Ovary (tissue), 3 donors: ENCODE results near the gene EVI5.

ENCODE experiments used
- EP300 ChIP-seq: sonication (generic); formaldehyde crosslinking; IDR thresholded peaks from one replicate; pipeline ENCODE4 v1.6.1; 2017; ENCODE audit warnings: antibody characterized with exemption
- TF ChIP-seq, protein P1 (sequence below), 3 donors: fragments of 450-650 bp in 2 of 3; fragments of 200-600 bp in 1 of 3; IDR thresholded peaks; one replicate each; pipeline versions ENCODE4 v1.5.1 to v1.8.0; 2016 to 2022; ENCODE audit warnings: antibody characterized with exemption in 3 of 3, mild to moderate bottlenecking in 1 of 3
- donor health status: DM: no; HTN: no; CAD: no.

DNA sequence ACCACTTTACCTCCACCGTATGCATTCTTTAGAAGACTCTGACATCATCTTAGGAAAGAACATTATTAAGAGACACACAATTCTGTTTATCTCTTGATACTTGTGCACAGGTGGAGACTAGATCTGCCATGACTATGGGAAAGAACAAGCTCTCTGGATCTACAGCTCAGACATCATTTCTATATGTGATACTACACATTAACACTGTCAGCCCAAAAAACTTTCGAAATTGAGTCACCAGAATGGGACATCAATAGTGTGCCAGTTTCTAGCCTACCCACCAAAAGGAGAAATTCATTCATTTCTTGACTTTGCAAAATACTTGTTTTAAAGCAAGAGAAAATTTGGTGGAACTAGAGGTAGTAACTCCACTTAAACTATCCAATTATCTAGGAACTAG lies 6.0 kb upstream of the EVI5 start:
- no peak for TF ChIP-seq EP300
- TF ChIP-seq, protein P1, sequence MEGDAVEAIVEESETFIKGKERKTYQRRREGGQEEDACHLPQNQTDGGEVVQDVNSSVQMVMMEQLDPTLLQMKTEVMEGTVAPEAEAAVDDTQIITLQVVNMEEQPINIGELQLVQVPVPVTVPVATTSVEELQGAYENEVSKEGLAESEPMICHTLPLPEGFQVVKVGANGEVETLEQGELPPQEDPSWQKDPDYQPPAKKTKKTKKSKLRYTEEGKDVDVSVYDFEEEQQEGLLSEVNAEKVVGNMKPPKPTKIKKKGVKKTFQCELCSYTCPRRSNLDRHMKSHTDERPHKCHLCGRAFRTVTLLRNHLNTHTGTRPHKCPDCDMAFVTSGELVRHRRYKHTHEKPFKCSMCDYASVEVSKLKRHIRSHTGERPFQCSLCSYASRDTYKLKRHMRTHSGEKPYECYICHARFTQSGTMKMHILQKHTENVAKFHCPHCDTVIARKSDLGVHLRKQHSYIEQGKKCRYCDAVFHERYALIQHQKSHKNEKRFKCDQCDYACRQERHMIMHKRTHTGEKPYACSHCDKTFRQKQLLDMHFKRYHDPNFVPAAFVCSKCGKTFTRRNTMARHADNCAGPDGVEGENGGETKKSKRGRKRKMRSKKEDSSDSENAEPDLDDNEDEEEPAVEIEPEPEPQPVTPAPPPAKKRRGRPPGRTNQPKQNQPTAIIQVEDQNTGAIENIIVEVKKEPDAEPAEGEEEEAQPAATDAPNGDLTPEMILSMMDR (IDR thresholded peaks at IDR 0.05) = no peak
